ENCODE results near the gene MYO5B.

DNA sequence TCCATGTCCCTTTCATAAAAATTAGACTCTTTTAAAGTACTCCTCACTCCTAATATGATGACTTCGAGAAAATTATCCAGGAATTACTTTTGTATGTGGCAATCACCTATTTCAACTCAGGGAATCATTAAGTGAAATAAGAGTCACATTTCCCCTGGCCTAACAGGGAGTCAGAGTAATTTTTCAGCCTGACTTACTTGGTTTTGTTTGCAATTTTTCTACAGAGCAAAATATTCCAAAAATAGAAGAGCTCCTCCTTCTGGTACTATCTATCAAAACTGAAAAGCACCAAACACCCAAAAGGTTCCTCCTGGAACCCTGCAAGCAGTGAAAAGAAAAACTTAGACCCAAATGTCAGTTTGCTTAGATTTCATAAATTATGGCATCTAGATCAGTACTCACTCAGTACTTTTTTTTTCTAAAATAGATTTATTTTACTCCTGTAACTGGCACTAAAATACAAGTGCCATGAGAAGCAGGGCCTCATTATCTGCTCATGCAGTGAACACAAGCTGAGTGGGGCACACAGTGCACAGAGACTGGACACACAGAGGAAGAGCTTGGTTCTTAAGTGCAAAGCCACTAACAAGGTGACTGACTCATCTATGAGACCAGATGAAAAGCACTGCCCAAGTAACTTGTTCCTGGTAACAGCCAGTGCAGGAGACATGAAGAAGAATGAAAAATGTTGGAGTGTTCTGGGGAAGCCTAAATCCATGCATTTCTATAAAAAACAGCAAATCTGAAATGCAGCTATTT lies 410.3 kb downstream of the MYO5B start:
- TF ChIP-seq, protein P1, sequence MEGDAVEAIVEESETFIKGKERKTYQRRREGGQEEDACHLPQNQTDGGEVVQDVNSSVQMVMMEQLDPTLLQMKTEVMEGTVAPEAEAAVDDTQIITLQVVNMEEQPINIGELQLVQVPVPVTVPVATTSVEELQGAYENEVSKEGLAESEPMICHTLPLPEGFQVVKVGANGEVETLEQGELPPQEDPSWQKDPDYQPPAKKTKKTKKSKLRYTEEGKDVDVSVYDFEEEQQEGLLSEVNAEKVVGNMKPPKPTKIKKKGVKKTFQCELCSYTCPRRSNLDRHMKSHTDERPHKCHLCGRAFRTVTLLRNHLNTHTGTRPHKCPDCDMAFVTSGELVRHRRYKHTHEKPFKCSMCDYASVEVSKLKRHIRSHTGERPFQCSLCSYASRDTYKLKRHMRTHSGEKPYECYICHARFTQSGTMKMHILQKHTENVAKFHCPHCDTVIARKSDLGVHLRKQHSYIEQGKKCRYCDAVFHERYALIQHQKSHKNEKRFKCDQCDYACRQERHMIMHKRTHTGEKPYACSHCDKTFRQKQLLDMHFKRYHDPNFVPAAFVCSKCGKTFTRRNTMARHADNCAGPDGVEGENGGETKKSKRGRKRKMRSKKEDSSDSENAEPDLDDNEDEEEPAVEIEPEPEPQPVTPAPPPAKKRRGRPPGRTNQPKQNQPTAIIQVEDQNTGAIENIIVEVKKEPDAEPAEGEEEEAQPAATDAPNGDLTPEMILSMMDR (IDR thresholded peaks at IDR 0.05; ENCODE audit: poor library complexity, severe bottlenecking), result no peak
- no peak for TF ChIP-seq EZH2 (IDR thresholded peaks at IDR 0.05; ENCODE audit: borderline replicate concordance, insufficient read depth, low read length, poor library complexity, severe bottlenecking)
- no peak for TF ChIP-seq TAF1 (IDR thresholded peaks at IDR 0.05; ENCODE audit: low read depth)
- TF ChIP-seq MXI1 (conservative IDR thresholded peaks at IDR 0.05; ENCODE audit: poor library complexity, severe bottlenecking), result no peak
- TF ChIP-seq SMC3 (conservative IDR thresholded peaks at IDR 0.05; ENCODE audit: poor library complexity), result no peak
- TF ChIP-seq POLR2AphosphoS5 (IDR thresholded peaks at IDR 0.05), result no peak
- TF ChIP-seq EP300 (conservative IDR thresholded peaks at IDR 0.05; ENCODE audit: poor library complexity, severe bottlenecking), result no peak
